Measurements from ENCODE around the gene CENPU. TPM values are rescaled to one million over a fixed set of nuclear protein-coding genes. Genes with fewer than 3 reads are reported as not detected.

Gene CENPU
- total and polyA plus RNA-seq, 2 of the 8 experiments (the other 6 are each of a cell fraction or from before 2014, with no cell fraction given) = 32.1 to 122 TPM

DNA sequence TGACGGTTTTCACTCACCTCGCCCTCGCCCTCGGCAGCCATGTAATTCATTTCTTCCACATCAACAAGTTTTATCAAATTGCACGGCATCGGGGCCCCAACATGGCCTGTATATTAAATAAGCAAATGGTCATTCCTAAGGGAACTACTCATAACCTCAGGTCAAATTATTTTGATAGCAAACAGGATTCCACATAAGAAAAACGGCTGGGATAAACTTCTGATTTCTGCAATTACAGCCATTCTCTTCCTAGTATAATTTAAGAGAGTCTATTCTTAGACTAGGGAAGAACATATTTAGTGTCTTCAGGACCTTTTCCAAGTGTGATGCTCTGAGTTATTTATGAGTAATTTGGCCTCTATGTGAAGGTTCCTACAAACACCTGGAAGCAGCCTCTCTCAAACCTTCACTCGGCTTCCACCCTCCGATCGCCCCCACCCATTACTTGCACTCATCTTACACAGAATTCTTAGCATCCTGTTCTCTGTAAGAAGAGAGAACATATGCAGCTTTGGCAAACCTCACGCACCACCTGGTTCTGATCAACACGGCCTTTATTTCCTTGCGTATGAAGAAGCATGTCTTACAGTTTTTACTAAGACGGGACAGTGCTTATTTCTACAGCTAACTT is 29.4 kb upstream of the CENPU start:
- Histone ChIP-seq H2AFZ (ENCODE audit: low read length) (no peak overlapping the region), H3K4me3 (ENCODE audit: extremely low read depth in 1 of 4, insufficient read depth in 2 of 4, low read depth in 3 of 4, low read length in 4 of 4) (no peak overlapping the region), H3K36me3 (ENCODE audit: control insufficient read depth in 2 of 4, insufficient read depth in 4 of 4, low read length in 3 of 4) (no peaks in the 10 kb centered on the region), H2BK120ac (replicated peaks; ENCODE audit: low read depth, low read length) (no peak overlapping the region), H4K91ac (replicated peaks; ENCODE audit: insufficient read length, low read length) (no peak overlapping the region), H3K14ac (ENCODE audit: insufficient read length) (no peak overlapping the region), H2BK20ac (ENCODE audit: low read length) (no peak overlapping the region), H3K27ac (ENCODE audit: low read depth, low read length) (no peak overlapping the region), H4K5ac (ENCODE audit: insufficient read length, low read depth, low read length) (no peak overlapping the region), H3K23ac (ENCODE audit: insufficient read length) (no peak overlapping the region), H2AK5ac (ENCODE audit: low read depth, low read length) (no peak overlapping the region), H3K18ac (ENCODE audit: extremely low read depth, low read length) (no peak overlapping the region), H4K20me1 (replicated peaks in 1 of 2; ENCODE audit: control insufficient read depth in 1 of 2, insufficient read depth in 2 of 2, low read length in 2 of 2) (no peaks in the 10 kb centered on the region), H3K23me2 (ENCODE audit: low read depth, low read length) (no peaks in the 10 kb centered on the region), H2BK15ac (ENCODE audit: low read length) (no peak overlapping the region), H3K9me3 (ENCODE audit: insufficient read depth in 2 of 2, low read depth in 1 of 2, low read length in 1 of 2) (no peaks in the 10 kb centered on the region), H2BK12ac (ENCODE audit: low read depth, low read length) (no peak overlapping the region), H3K4me2 (ENCODE audit: insufficient read depth in 1 of 2, low read depth in 2 of 2, low read length in 2 of 2) (no peak overlapping the region), H3K79me2 (ENCODE audit: control insufficient read depth in 1 of 2, insufficient read depth in 2 of 2, low read length in 2 of 2) (no peaks in the 10 kb centered on the region), H3K56ac (replicated peaks; ENCODE audit: insufficient read length, low read depth, low read length) (no peak overlapping the region), H3K4me1 (replicated peaks in 1 of 4; ENCODE audit: control insufficient read depth in 3 of 4, insufficient read depth in 4 of 4, low read length in 3 of 4) (no peaks in the 10 kb centered on the region), H3K79me1 (ENCODE audit: low read depth, low read length) (no peaks in the 10 kb centered on the region), H4K8ac (ENCODE audit: extremely low read depth, insufficient read depth, low read length) (no peak overlapping the region; the same call in 1 of the 2 replicates), H3K9ac (replicated peaks in 1 of 4; ENCODE audit: extremely low read depth in 1 of 4, low read depth in 3 of 4, low read length in 3 of 4) (no peak overlapping the region), H3K27me3 (replicated peaks in 1 of 4; ENCODE audit: control insufficient read depth in 3 of 4, extremely low read depth in 1 of 4, insufficient read depth in 3 of 4, low read length in 3 of 4) (no peaks in the 10 kb centered on the region), H3K4ac (replicated peaks; ENCODE audit: insufficient read length, low read depth, low read length) (no peak overlapping the region), H2BK5ac (ENCODE audit: low read depth, low read length) (no peak overlapping the region)
- CTCF ChIA-PET (ENCODE audit: partially characterized antibody) = interaction anchor here (0.6 to 1.4 kb wide), 4 partner anchors 13 to 538 kb away, joined by 3 to 6 read pairs (median 3); no protein-coding TSS in a partner anchor
- TF ChIP-seq FOSL1 (IDR thresholded peaks at IDR 0.05; ENCODE audit: insufficient read depth, low read depth, low read length) (no peak), NANOG (IDR thresholded peaks at IDR 0.05; ENCODE audit: insufficient read depth, low read depth, low read length, poor library complexity, severe bottlenecking) (no peak), GTF2F1 (IDR thresholded peaks at IDR 0.05; ENCODE audit: borderline replicate concordance, low read depth, low read length) (no peak), CREB1 (IDR thresholded peaks at IDR 0.05) (no peak), MAFK (IDR thresholded peaks at IDR 0.05; ENCODE audit: low read depth, low read length) (no peak), KDM5A (IDR thresholded peaks at IDR 0.05; ENCODE audit: low read length) (no peak), TAF7 (optimal IDR thresholded peaks at IDR 0.05; ENCODE audit: borderline replicate concordance, low read depth, low read length) (no peak), CBX8 (IDR thresholded peaks at IDR 0.05; ENCODE audit: borderline replicate concordance, low read depth, low read length) (no peak), CTBP2 (IDR thresholded peaks at IDR 0.05; ENCODE audit: borderline replicate concordance, insufficient read depth, insufficient read length, low read length) (no peak)
- no peak for DNase-seq (ENCODE audit: low read depth in 1 of 2, low spot score in 2 of 2)
- POLR2A ChIA-PET (ENCODE audit: partially characterized antibody) = no interaction called here
- no peak for FAIRE-seq
- 94% methylated on average over 14 of the region's 14 CpGs; no CpG with 5 or more reads in 1 of the 2 experiments for WGBS, 2 experiments (ENCODE audit: extremely low coverage in 1 of 2, insufficient coverage in 1 of 2, insufficient read length in 1 of 2, insufficient replicate concordance in 2 of 2, low coverage in 1 of 2, low lambda C conversion rate in 2 of 2, missing lambda C conversion rate in 1 of 2)

Measured in H1 (cell line).